H1 (cell line): ENCODE data around the gene SH3TC2. TPM values are rescaled to one million over a fixed set of nuclear protein-coding genes. Genes with fewer than 3 reads are reported as not detected.

Source experiments
- CTCF ChIA-PET: fragments of 300-600 bp; sonication (Branson Sonifier 250); formaldehyde crosslinking; loops from one replicate; lab custom pipeline; 2021; ENCODE audit not compliant: partially characterized antibody; lab: Charles Lee
- POLR2A ChIA-PET: fragments of 300-600 bp; sonication (Branson Sonifier 250); formaldehyde crosslinking; loops from one replicate; lab custom pipeline; 2021; ENCODE audit warnings: inconsistent platforms; ENCODE audit not compliant: partially characterized antibody; lab: Charles Lee
- DNase-seq, 2 experiments: peaks; one replicate each; pipeline versions ENCODE4 v3.0.0 to v3.0.0-alpha.2; 2010 to 2022; ENCODE audit warnings: low spot score in 2 of 2, low read depth in 1 of 2, mixed read lengths in 1 of 2
- FAIRE-seq: peaks from 2 replicates; lab custom pipeline; 2011; peaks lifted over from hg19 to GRCh38; lab: Jason Lieb, UNC
- H2AFZ ChIP-seq: 2 replicates; pipeline ENCODE4 v1.8.1; 2012; ENCODE audit warnings: low read length, inconsistent platforms
- H2AK5ac ChIP-seq: 2 replicates; pipeline ENCODE4 v1.6.1; 2013; ENCODE audit warnings: low read depth, low read length
- H2BK120ac ChIP-seq: replicated peaks from 2 replicates; pipeline ENCODE3; 2013; ENCODE audit warnings: low read depth, low read length, inconsistent platforms
- H2BK12ac ChIP-seq: 2 replicates; pipeline ENCODE4 v1.6.1; 2013; ENCODE audit warnings: low read depth, low read length
- H2BK15ac ChIP-seq: 2 replicates; pipeline ENCODE4 v1.6.1; 2013; ENCODE audit warnings: low read length
- H2BK20ac ChIP-seq: 2 replicates; pipeline ENCODE4 v1.6.1; 2013; ENCODE audit warnings: low read length
- H2BK5ac ChIP-seq: 2 replicates; pipeline ENCODE4 v1.6.1; 2013; ENCODE audit warnings: low read depth, low read length
- H3K14ac ChIP-seq: 2 replicates; pipeline ENCODE4 v1.6.1; 2013; ENCODE audit warnings: inconsistent platforms; ENCODE audit not compliant: insufficient read length
- H3K18ac ChIP-seq: 2 replicates; pipeline ENCODE4 v1.6.1; 2013; ENCODE audit warnings: low read length; ENCODE audit errors: extremely low read depth
- H3K23ac ChIP-seq: 2 replicates; pipeline ENCODE4 v1.6.1; 2013; ENCODE audit warnings: inconsistent platforms; ENCODE audit not compliant: insufficient read length
- H3K23me2 ChIP-seq: 2 replicates; pipeline ENCODE4 v1.6.1; 2013; ENCODE audit warnings: low read depth, low read length
- H3K27ac ChIP-seq: 2 replicates; pipeline ENCODE4 v1.6.1; 2011; ENCODE audit warnings: low read depth, low read length, inconsistent platforms
- H3K27me3 ChIP-seq, 4 experiments: replicated peaks in 1 of 4; 1 replicate in 1 of 4; 2 replicates in 3 of 4; pipeline versions ENCODE4 v1.6.1 to v1.8.1; 2011 to 2013; ENCODE audit warnings: low read length in 3 of 4, mild to moderate bottlenecking in 3 of 4, inconsistent platforms in 2 of 4, mixed read lengths in 2 of 4, moderate library complexity in 1 of 4; ENCODE audit not compliant: control insufficient read depth in 3 of 4, insufficient read depth in 3 of 4; ENCODE audit errors: extremely low read depth in 1 of 4
- H3K36me3 ChIP-seq, 4 experiments: 2 replicates each; pipeline versions ENCODE4 v1.6.1 to v1.8.1; 2011 to 2013; ENCODE audit warnings: mild to moderate bottlenecking in 4 of 4, low read length in 3 of 4, moderate library complexity in 2 of 4, control low read depth in 1 of 4, inconsistent platforms in 1 of 4; ENCODE audit not compliant: insufficient read depth in 4 of 4, control insufficient read depth in 2 of 4
- H3K4ac ChIP-seq: replicated peaks from 2 replicates; pipeline ENCODE3; 2013; ENCODE audit warnings: low read length, low read depth, mixed read lengths, inconsistent platforms; ENCODE audit not compliant: insufficient read length
- H3K4me1 ChIP-seq, 4 experiments: replicated peaks in 1 of 4; 1 replicate in 1 of 4; 2 replicates in 3 of 4; pipeline versions ENCODE4 v1.6.1 to v1.8.1; 2011 to 2013; ENCODE audit warnings: low read length in 3 of 4, inconsistent platforms in 2 of 4, mixed read lengths in 1 of 4; ENCODE audit not compliant: insufficient read depth in 4 of 4, control insufficient read depth in 3 of 4
- H3K4me2 ChIP-seq, 2 experiments: 2 replicates each; pipeline versions ENCODE4 v1.6.1 to v1.8.1; 2011 to 2013; ENCODE audit warnings: low read depth in 2 of 2, low read length in 2 of 2, control low read depth in 1 of 2, inconsistent platforms in 1 of 2, mild to moderate bottlenecking in 1 of 2; ENCODE audit not compliant: insufficient read depth in 1 of 2
- H3K4me3 ChIP-seq, 4 experiments: fragments of 200-600, 300-600 bp in 1 of 4; sonication (generic), shearing (Covaris generic), sonication (Bioruptor Twin) in 1 of 4; 2 replicates each; pipeline versions ENCODE4 v1.5.1 to v1.8.1; 2011 to 2016; ENCODE audit warnings: low read length in 4 of 4, low read depth in 3 of 4, control low read depth in 2 of 4, inconsistent platforms in 2 of 4, mild to moderate bottlenecking in 2 of 4, mixed read lengths in 1 of 4, moderate library complexity in 1 of 4; ENCODE audit not compliant: insufficient read depth in 2 of 4; ENCODE audit errors: extremely low read depth in 1 of 4
- H3K56ac ChIP-seq: replicated peaks from 2 replicates; pipeline ENCODE3; 2013; ENCODE audit warnings: low read depth, mild to moderate bottlenecking, mixed read lengths, low read length, inconsistent platforms; ENCODE audit not compliant: insufficient read length
- H3K79me1 ChIP-seq: 2 replicates; pipeline ENCODE4 v1.6.1; 2013; ENCODE audit warnings: low read depth, low read length, control low read depth
- H3K79me2 ChIP-seq, 2 experiments: 2 replicates each; pipeline versions ENCODE4 v1.6.1 to v1.8.1; 2012 to 2013; ENCODE audit warnings: low read length in 2 of 2, mild to moderate bottlenecking in 2 of 2, inconsistent platforms in 1 of 2; ENCODE audit not compliant: insufficient read depth in 2 of 2, control insufficient read depth in 1 of 2
- H3K9ac ChIP-seq, 4 experiments: replicated peaks in 1 of 4; 1 replicate in 1 of 4; 2 replicates in 3 of 4; pipeline versions ENCODE4 v1.6.1 to v1.8.1; 2011 to 2013; ENCODE audit warnings: low read depth in 3 of 4, low read length in 3 of 4, control low read depth in 2 of 4, mild to moderate bottlenecking in 2 of 4, moderate library complexity in 2 of 4, inconsistent platforms in 1 of 4; ENCODE audit errors: extremely low read depth in 1 of 4
- H3K9me3 ChIP-seq, 2 experiments: 2 replicates each; pipeline versions ENCODE4 v1.6.1 to v1.8.1; 2012 to 2013; ENCODE audit warnings: mild to moderate bottlenecking in 2 of 2, moderate library complexity in 2 of 2, control low read depth in 1 of 2, inconsistent platforms in 1 of 2, low read depth in 1 of 2, low read length in 1 of 2, mixed read lengths in 1 of 2; ENCODE audit not compliant: insufficient read depth in 2 of 2
- H4K20me1 ChIP-seq, 2 experiments: replicated peaks in 1 of 2; 2 replicates each; pipeline versions ENCODE3 to v1.8.1; 2011 to 2013; ENCODE audit warnings: inconsistent platforms in 2 of 2, low read length in 2 of 2, mild to moderate bottlenecking in 1 of 2; ENCODE audit not compliant: insufficient read depth in 2 of 2, control insufficient read depth in 1 of 2
- H4K5ac ChIP-seq: 2 replicates; pipeline ENCODE4 v1.6.1; 2013; ENCODE audit warnings: low read length, low read depth, mixed read lengths, inconsistent platforms; ENCODE audit not compliant: insufficient read length
- H4K8ac ChIP-seq: 2 replicates; pipeline ENCODE4 v1.8.0; 2013; ENCODE audit warnings: mild to moderate bottlenecking, moderate library complexity, low read length, inconsistent platforms; ENCODE audit not compliant: insufficient read depth; ENCODE audit errors: extremely low read depth
- H4K91ac ChIP-seq: replicated peaks from 2 replicates; pipeline ENCODE3; 2013; ENCODE audit warnings: low read length, mixed read lengths, inconsistent platforms; ENCODE audit not compliant: insufficient read length
- BRCA1 ChIP-seq: IDR thresholded peaks from 2 replicates; pipeline ENCODE4 v1.6.1; 2012; ENCODE audit warnings: low read depth, low read length, improper control_type of control experiment
- CHD1 ChIP-seq: IDR thresholded peaks from 2 replicates; pipeline ENCODE4 v1.6.1; 2012; ENCODE audit warnings: low read depth, low read length, improper control_type of control experiment
- EZH2 ChIP-seq: fragments of 200-600 bp; sonication (generic); IDR thresholded peaks from 2 replicates; pipeline ENCODE4 v1.7.1; 2012; ENCODE audit warnings: low read depth, mild to moderate bottlenecking, moderate library complexity, low read length, inconsistent platforms; ENCODE audit not compliant: severe bottlenecking
- GABPA ChIP-seq: IDR thresholded peaks from 2 replicates; pipeline ENCODE4 v1.6.1; 2011; ENCODE audit warnings: mild to moderate bottlenecking, low read length, moderate library complexity, borderline replicate concordance; ENCODE audit not compliant: insufficient read depth
- KDM4A ChIP-seq: IDR thresholded peaks from one replicate; pipeline ENCODE4 v1.7.1; 2012; ENCODE audit warnings: low read depth, mild to moderate bottlenecking, moderate library complexity, low read length, inconsistent platforms; ENCODE audit not compliant: severe bottlenecking
- PHF8 ChIP-seq: fragments of 200-600 bp; sonication (generic); conservative IDR thresholded peaks from 2 replicates; pipeline ENCODE4 v1.7.1; 2012; ENCODE audit warnings: low read depth, mild to moderate bottlenecking, inconsistent platforms, low read length, moderate library complexity
- RFX5 ChIP-seq: IDR thresholded peaks from 2 replicates; pipeline ENCODE4 v1.6.1; 2011; ENCODE audit warnings: low read depth, low read length, improper control_type of control experiment, borderline replicate concordance
- TAF1 ChIP-seq: IDR thresholded peaks from 2 replicates; pipeline ENCODE4 v1.6.1; 2011; ENCODE audit warnings: mild to moderate bottlenecking, low read depth, low read length
- ZNF274 ChIP-seq: IDR thresholded peaks from 2 replicates; pipeline ENCODE4 v1.7.0; 2012; ENCODE audit warnings: low read length, borderline replicate concordance; ENCODE audit errors: extremely low read depth
- WGBS, 2 experiments: shearing (Covaris generic) in 1 of 2; methylation state at CpG; one replicate each; pipeline versions ENCODE4 v1.1.6 to v1.1.7; 2013 to 2015; ENCODE audit warnings: low lambda C conversion rate in 2 of 2, mixed read lengths in 2 of 2, inconsistent platforms in 1 of 2, low coverage in 1 of 2, missing lambda C conversion rate in 1 of 2; ENCODE audit not compliant: insufficient replicate concordance in 2 of 2, insufficient coverage in 1 of 2, insufficient read length in 1 of 2; ENCODE audit errors: extremely low coverage in 1 of 2, missing lambda C conversion rate in 1 of 2; 5-methylcytosine and 5-hydroxymethylcytosine counted together
- polyA plus RNA-seq, 7 experiments: library from polyadenylated mRNA; depleted of rRNA in 3 of 7; stranded (reverse) in 5 of 7; unstranded in 2 of 7; fragments of >200 nt in 5 of 7; fragments of 200-250 nt in 2 of 7; gene quantifications; 1 replicate in 5 of 7; 2 replicates in 1 of 7; 4 replicates in 1 of 7; pipeline versions ENCODE4 v1.2.1 to v1.2.3, GENCODE V29; 2011 to 2013; ENCODE audit warnings: missing spikeins in 2 of 7, mixed read lengths in 2 of 7
- total RNA-seq: library from RNA; stranded (reverse); fragmentation: NEBNext Ultra II Directional; extraction: Animal tissue kit (Norgen Biotek cat#: 25700); gene quantifications from 2 replicates; pipeline ENCODE4 v1.2.1, GENCODE V29; 2021

SH3TC2 gene
- total and polyA plus RNA-seq, 2 of the 8 experiments (the other 6 are each of a cell fraction or from before 2014, with no cell fraction given): 0.11 to 0.80 TPM

DNA sequence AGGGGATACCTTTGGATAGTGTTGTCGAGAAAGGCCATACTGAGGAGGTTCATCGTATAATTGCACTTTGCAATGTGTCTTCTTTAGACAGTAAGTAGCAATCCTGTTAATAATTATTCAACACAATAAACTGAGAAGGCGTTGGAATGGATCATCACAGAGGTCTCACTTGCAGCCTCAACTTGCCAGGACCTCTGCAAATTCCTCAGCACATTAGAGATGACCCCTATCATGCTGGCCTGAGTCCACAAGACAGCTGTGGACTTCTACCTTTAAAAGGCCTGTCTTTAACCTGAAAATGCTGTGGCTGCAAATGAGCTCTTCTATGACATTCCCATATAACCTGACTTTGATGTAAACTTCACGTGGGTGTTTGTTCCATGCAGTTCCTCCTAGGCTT, 14.1 kb downstream of the SH3TC2 start:
- H2BK5ac ChIP-seq: no peak overlapping the region
- H3K79me2 ChIP-seq: no peaks in the 10 kb centered on the region
- no peak for FAIRE-seq
- H4K20me1 ChIP-seq: no peaks in the 10 kb centered on the region
- H4K8ac ChIP-seq: no peak overlapping the region
- no peak overlapping the region for H2AK5ac ChIP-seq
- POLR2A ChIA-PET: no interaction called here
- H4K5ac ChIP-seq: no peak overlapping the region
- H3K79me1 ChIP-seq: no peaks in the 10 kb centered on the region
- no peak overlapping the region for H3K23ac ChIP-seq
- H3K4me2 ChIP-seq: no peak overlapping the region
- CTCF ChIA-PET: interaction anchor here (0.8 to 3.4 kb wide), 5 partner anchors 14 to 318 kb away, joined by 3 to 13 read pairs (median 4); no protein-coding TSS in a partner anchor
- WGBS, 2 experiments: 85% methylated on average over 4 of the region's 4 CpGs; no CpG with 5 or more reads in 1 of the 2 experiments
- TF ChIP-seq PHF8 (no peak), EZH2 (no peak), RFX5 (no peak), KDM4A (no peak), TAF1 (no peak), ZNF274 (no peak), BRCA1 (no peak), CHD1 (no peak), GABPA (no peak)
- TF ChIP-seq, all 59 proteins: peak for 0
- Histone ChIP-seq H3K56ac (no peak overlapping the region), H3K23me2 (no peaks in the 10 kb centered on the region), H2BK20ac (no peak overlapping the region), H3K27ac (no peak overlapping the region), H3K4me1 (no peaks in the 10 kb centered on the region), H2BK15ac (no peak overlapping the region), H3K9me3 (no peaks in the 10 kb centered on the region), H4K91ac (no peak overlapping the region), H3K4me3 (no peak overlapping the region), H3K27me3 (no peaks in the 10 kb centered on the region), H3K18ac (no peak overlapping the region), H2BK120ac (no peak overlapping the region), H3K9ac (no peak overlapping the region), H3K36me3 (no peaks in the 10 kb centered on the region), H2AFZ (no peak overlapping the region; the same call in 1 of the 2 replicates), H3K14ac (no peak overlapping the region), H2BK12ac (no peak overlapping the region), H3K4ac (no peak overlapping the region)
- DNase-seq: no peak
